Measurements from ENCODE around the gene AUTS2.

DNA sequence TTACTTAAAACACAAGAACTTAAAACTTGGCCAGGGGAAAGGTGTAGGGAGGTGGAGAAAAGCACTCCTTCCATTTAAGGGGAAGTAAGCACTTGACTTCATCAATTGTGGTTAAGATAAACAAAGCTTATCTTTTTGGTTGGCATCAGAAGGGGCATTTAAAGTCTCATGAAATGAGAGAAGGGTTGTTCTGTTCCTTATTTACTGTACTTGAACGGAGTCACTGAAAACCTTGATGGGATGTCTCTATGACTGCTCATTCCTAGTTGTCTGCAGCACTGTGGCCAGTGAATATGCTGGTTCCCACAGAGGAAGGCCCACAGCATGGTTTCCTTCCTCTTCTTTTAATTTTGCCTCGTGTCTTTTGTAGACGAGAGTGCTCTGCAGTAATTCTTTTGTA, 229.3 kb downstream of the AUTS2 start:
- TF ChIP-seq CTCF (IDR thresholded peaks at IDR 0.05) (no peak), POLR2A (IDR thresholded peaks at IDR 0.05) (no peak)

All from thyroid gland (tissue), 4 donors.